ENCODE results near the gene CELSR1.

GRCh38 chr22:46370584-46371291, 166.7 kb downstream of the CELSR1 start:
- no peak for TF ChIP-seq CTCF (IDR thresholded peaks at IDR 0.05; ENCODE audit: low read depth, low read length)
- no peak for TF ChIP-seq EZH2phosphoT487 (IDR thresholded peaks at IDR 0.05; ENCODE audit: low read depth)

All from OCI-LY3 (cell line).